Measurements from ENCODE around the gene ABHD17C. TPM values are rescaled to one million over a fixed set of nuclear protein-coding genes. Genes with fewer than 3 reads are reported as not detected.
"Not testable (repeated sequence)": the region's sequence is repeated elsewhere in the genome, so short reads cannot be mapped to it uniquely, and the experiment has no call there.

Gene ABHD17C
- polyA plus RNA-seq, 1 experiment: 30.8 TPM

- TF ChIP-seq CTCF (IDR thresholded peaks at IDR 0.05; ENCODE audit: low read depth, low read length): no peak
- Histone ChIP-seq H3K27me3 (ENCODE audit: control insufficient read depth, insufficient read depth, low read length) (no peaks in the 10 kb centered on the region), H3K4me3 (ENCODE audit: low read depth, low read length) (no peak overlapping the region), H3K9me3 (ENCODE audit: control insufficient read depth, insufficient read depth, low read length) (no peaks in the 10 kb centered on the region), H3K27ac (ENCODE audit: low read depth, low read length) (no peak overlapping the region)
- ChIA-PET CTCF (no interaction called here), POLR2A (no interaction called here)
- DNase-seq (ENCODE audit: low read depth, low spot score): no peak
Observed at GRCh38 chr15:80761754-80762153, 66.6 kb downstream of the ABHD17C start.

DNA sequence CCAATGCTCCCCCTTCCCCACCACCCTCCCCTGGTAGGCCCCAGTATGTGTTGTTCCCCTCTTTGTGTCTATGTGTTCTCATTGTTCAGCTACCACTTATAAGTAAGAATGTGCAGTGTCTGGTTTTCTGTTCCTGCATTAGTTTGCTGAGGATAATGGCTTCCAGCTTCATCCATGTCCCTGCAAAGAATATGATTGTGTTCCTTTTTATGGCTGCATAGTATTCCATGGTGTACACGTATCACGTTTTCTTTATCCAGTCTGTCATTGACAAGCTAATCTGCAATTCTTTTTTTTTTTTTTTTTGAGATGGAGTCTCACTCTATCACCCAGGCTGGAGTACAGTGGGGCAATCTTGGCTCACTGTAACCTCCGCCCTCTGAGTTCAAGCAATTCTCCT, 68.1 kb downstream of the ABHD17C start:
- H3K27ac ChIP-seq (ENCODE audit: low read depth, low read length); H3K4me3 ChIP-seq (ENCODE audit: low read depth, low read length); H3K27me3 ChIP-seq (ENCODE audit: control insufficient read depth, insufficient read depth, low read length); DNase-seq (ENCODE audit: low read depth, low spot score); H3K9me3 ChIP-seq (ENCODE audit: control insufficient read depth, insufficient read depth, low read length): not testable (repeated sequence)
- CTCF ChIA-PET: interaction anchor here (0.7 to 1.0 kb wide), 2 partner anchors 13 to 196 kb away, joined by 3 to 10 read pairs; no protein-coding TSS in a partner anchor
- POLR2A ChIA-PET: interaction anchor here (0.7 kb wide), 1 partner anchor 13 kb away, joined by 5 read pairs; no protein-coding TSS in a partner anchor

GRCh38 chr15:80764535-80764934, 69.4 kb downstream of the ABHD17C start:
- POLR2A ChIA-PET: no interaction called here
- no peak overlapping the region for H3K27ac ChIP-seq (ENCODE audit: low read depth, low read length)
- no peaks in the 10 kb centered on the region for H3K9me3 ChIP-seq (ENCODE audit: control insufficient read depth, insufficient read depth, low read length)
- no peak for DNase-seq (ENCODE audit: low read depth, low spot score)
- TF ChIP-seq CTCF (IDR thresholded peaks at IDR 0.05; ENCODE audit: low read depth, low read length): no peak
- no peaks in the 10 kb centered on the region for H3K27me3 ChIP-seq (ENCODE audit: control insufficient read depth, insufficient read depth, low read length)
- H3K4me3 ChIP-seq (ENCODE audit: low read depth, low read length): no peak overlapping the region
- CTCF ChIA-PET: interaction anchor here (1.6 kb wide), 1 partner anchor 15 kb away, joined by 5 read pairs; the partner anchor contains the start of gene CEMIP

- Histone ChIP-seq H3K27ac (ENCODE audit: low read depth, low read length) (no peak overlapping the region), H3K4me3 (ENCODE audit: low read depth, low read length) (no peak overlapping the region), H3K27me3 (ENCODE audit: control insufficient read depth, insufficient read depth, low read length) (no peaks in the 10 kb centered on the region), H3K9me3 (ENCODE audit: control insufficient read depth, insufficient read depth, low read length) (no peaks in the 10 kb centered on the region)
- no peak for DNase-seq (ENCODE audit: low read depth, low spot score)
- no peak for TF ChIP-seq CTCF (IDR thresholded peaks at IDR 0.05; ENCODE audit: low read depth, low read length)
- ChIA-PET POLR2A (no interaction called here), CTCF (interaction anchor here (1.0 to 2.5 kb wide), 2 partner anchors 10 to 199 kb away, joined by 5 to 11 read pairs; no protein-coding TSS in a partner anchor)
Observed at GRCh38 chr15:80766275-80766674, 71.2 kb downstream of the ABHD17C start.

DNA sequence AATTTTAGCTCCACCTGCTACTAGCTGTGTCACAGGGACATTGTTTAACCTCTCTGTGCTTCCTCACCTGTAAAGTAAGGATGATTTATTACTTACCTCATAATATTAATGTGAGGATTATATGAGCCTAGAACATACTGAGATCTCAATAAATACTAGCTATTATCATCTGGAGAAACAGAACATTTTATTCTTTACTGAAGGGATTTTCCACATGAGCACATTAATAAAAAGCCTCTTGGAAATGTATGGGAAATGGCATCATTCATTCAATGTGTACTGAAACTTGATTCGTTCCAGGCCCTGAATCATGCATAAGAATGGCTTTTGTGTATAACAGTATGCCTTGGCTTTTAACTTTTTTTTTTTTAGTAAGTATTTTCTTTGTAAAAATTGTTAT, 73.0 kb downstream of the ABHD17C start:
- POLR2A ChIA-PET: interaction anchor here (1.0 kb wide), 1 partner anchor 8 kb away, joined by 3 read pairs; no protein-coding TSS in a partner anchor
- H3K27me3 ChIP-seq (ENCODE audit: control insufficient read depth, insufficient read depth, low read length): no peaks in the 10 kb centered on the region
- CTCF ChIA-PET: interaction anchor here (1.0 to 2.5 kb wide), 4 partner anchors 8 to 201 kb away, joined by 3 to 11 read pairs (median 8); partner anchors contain the start of gene CEMIP
- H3K27ac ChIP-seq (ENCODE audit: low read depth, low read length): no peak overlapping the region
- no peak for TF ChIP-seq CTCF (IDR thresholded peaks at IDR 0.05; ENCODE audit: low read depth, low read length)
- no peak overlapping the region for H3K4me3 ChIP-seq (ENCODE audit: low read depth, low read length)
- no peak for DNase-seq (ENCODE audit: low read depth, low spot score)
- no peaks in the 10 kb centered on the region for H3K9me3 ChIP-seq (ENCODE audit: control insufficient read depth, insufficient read depth, low read length)

All from AG04450 (cell line).